Breast epithelium (tissue), 4 donors: ENCODE data around the gene PLPP3. TPM values are rescaled to one million over a fixed set of nuclear protein-coding genes. Genes with fewer than 3 reads are reported as not detected.

ENCODE experiments used
- DNase-seq, 2 donors: peaks; one replicate each; pipeline ENCODE4 v3.0.0-alpha.2; 2019; ENCODE audit warnings: low spot score in 2 of 2
- H3K27ac ChIP-seq, 2 donors: fragments of 200-600 bp; sonication (generic) in 1 of 2; one replicate each; pipeline ENCODE4 v1.5.1; 2016 to 2019; ENCODE audit warnings: mild to moderate bottlenecking in 1 of 2
- H3K27me3 ChIP-seq, 2 donors: fragments of 200-600 bp; sonication (generic) in 1 of 2; one replicate each; pipeline versions ENCODE4 v1.5.1 to v1.6.0; 2017 to 2019; ENCODE audit warnings: control low read depth in 1 of 2, mild to moderate bottlenecking in 1 of 2
- H3K36me3 ChIP-seq: fragments of 200-600 bp; one replicate; pipeline ENCODE4 v1.5.1; 2019
- H3K4me1 ChIP-seq, 2 donors: fragments of 200-600 bp; sonication (generic); one replicate each; pipeline ENCODE4 v1.5.1; 2016 to 2019; ENCODE audit warnings: control low read depth in 1 of 2
- H3K4me3 ChIP-seq, 3 donors: fragments of 200-600 bp; sonication (generic); 1 replicate in 2 of 3; 2 replicates in 1 of 3; pipeline ENCODE4 v1.5.1; 2016 to 2019; ENCODE audit warnings: mild to moderate bottlenecking in 3 of 3, moderate library complexity in 2 of 3
- H3K9me3 ChIP-seq, 2 donors: fragments of 200-600 bp; sonication (generic) in 1 of 2; one replicate each; pipeline ENCODE4 v1.5.1; 2016 to 2019; ENCODE audit warnings: control low read depth in 1 of 2
- POLR2A ChIP-seq: fragments of 450-650 bp; IDR thresholded peaks from one replicate; pipeline ENCODE4 v1.6.1; 2016; ENCODE audit warnings: antibody characterized with exemption, mild to moderate bottlenecking, moderate library complexity
- POLR2AphosphoS5 ChIP-seq, 3 donors: sonication (generic); formaldehyde crosslinking; IDR thresholded peaks; one replicate each; pipeline ENCODE4 v1.6.1; 2017; ENCODE audit warnings: antibody characterized with exemption in 3 of 3
- intact Hi-C: fragments of 100-400 bp; cut with DNase I; formaldehyde crosslinking; loops from one replicate; pipeline ENCODE4 v1.15.1; 2023; ENCODE audit warnings: low total_unique reads
- total RNA-seq, 3 donors: library from RNA; depleted of rRNA; stranded (reverse); fragments of >200 nt; gene quantifications; one replicate each; pipeline ENCODE4 v1.1.0, GENCODE V29; 2016
- TF ChIP-seq, protein P1 (sequence below), 3 donors: fragments of 450-650 bp; IDR thresholded peaks; one replicate each; pipeline ENCODE4 v1.5.1; 2016 to 2017; ENCODE audit warnings: antibody characterized with exemption in 3 of 3, mild to moderate bottlenecking in 3 of 3, moderate library complexity in 3 of 3

PLPP3 gene
- total RNA-seq, 3 donors from 2014 or later = 122 to 275 (median 127) TPM

- Histone ChIP-seq H3K4me1 (no peaks in the 10 kb centered on the region), H3K27ac (no peak overlapping the region), H3K36me3 (no peaks in the 10 kb centered on the region), H3K27me3 (no peaks in the 10 kb centered on the region), H3K9me3 (no peaks in the 10 kb centered on the region), H3K4me3 (no peak overlapping the region)
- TF ChIP-seq POLR2AphosphoS5 (IDR thresholded peaks at IDR 0.05) = no peak
- no peak for TF ChIP-seq POLR2A
- TF ChIP-seq, protein P1, sequence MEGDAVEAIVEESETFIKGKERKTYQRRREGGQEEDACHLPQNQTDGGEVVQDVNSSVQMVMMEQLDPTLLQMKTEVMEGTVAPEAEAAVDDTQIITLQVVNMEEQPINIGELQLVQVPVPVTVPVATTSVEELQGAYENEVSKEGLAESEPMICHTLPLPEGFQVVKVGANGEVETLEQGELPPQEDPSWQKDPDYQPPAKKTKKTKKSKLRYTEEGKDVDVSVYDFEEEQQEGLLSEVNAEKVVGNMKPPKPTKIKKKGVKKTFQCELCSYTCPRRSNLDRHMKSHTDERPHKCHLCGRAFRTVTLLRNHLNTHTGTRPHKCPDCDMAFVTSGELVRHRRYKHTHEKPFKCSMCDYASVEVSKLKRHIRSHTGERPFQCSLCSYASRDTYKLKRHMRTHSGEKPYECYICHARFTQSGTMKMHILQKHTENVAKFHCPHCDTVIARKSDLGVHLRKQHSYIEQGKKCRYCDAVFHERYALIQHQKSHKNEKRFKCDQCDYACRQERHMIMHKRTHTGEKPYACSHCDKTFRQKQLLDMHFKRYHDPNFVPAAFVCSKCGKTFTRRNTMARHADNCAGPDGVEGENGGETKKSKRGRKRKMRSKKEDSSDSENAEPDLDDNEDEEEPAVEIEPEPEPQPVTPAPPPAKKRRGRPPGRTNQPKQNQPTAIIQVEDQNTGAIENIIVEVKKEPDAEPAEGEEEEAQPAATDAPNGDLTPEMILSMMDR (IDR thresholded peaks at IDR 0.05) = no peak
- intact Hi-C loops = no loop called here
- DNase-seq = no peak
Observed at GRCh38 chr1:56444960-56445646, 134.3 kb downstream of the PLPP3 start.

Other genes starting within 250 kb of the PLPP3 start
- gene PRKAA2, start 65.8 kb upstream of the PLPP3 start, total RNA-seq = 10 to 100 TPM in 1 of 3 donors, 1 to 10 TPM in 2; 2.4 to 11.8 (median 6.6) TPM
- gene FYB2, start 239.8 kb upstream of the PLPP3 start, total RNA-seq = 10 to 100 TPM in 2 of 3 donors, not detected in 1; 11.3 to 22.9 TPM